Heart right ventricle (tissue), 16 donors: ENCODE results near the gene DHX35. TPM values are rescaled to one million over a fixed set of nuclear protein-coding genes. Genes with fewer than 3 reads are reported as not detected.

ENCODE experiments used
- ATAC-seq, 8 donors: fragments of 200-7000 bp; cut with Tn5 transposase; one replicate each; pipeline ENCODE4 v1.9.1; 2020; ENCODE audit warnings: mild to moderate bottlenecking in 8 of 8, moderate library complexity in 8 of 8, moderate number of reproducible peaks in 1 of 8
- DNase-seq, 2 donors: peaks; one replicate each; pipeline ENCODE4 v3.0.0-alpha.2; 2020
- H3K27ac ChIP-seq, 10 donors: fragments of 200-600 bp; sonication (generic) in 2 of 10; one replicate each; pipeline versions ENCODE4 v1.5.0 to v1.8.0; 2020 to 2022; ENCODE audit warnings: mild to moderate bottlenecking in 3 of 10
- H3K27me3 ChIP-seq, 7 donors: fragments of 200-600 bp; one replicate each; pipeline ENCODE4 v1.8.0; 2021 to 2022; ENCODE audit warnings: mild to moderate bottlenecking in 2 of 7
- H3K36me3 ChIP-seq, 9 donors: fragments of 200-600 bp; sonication (generic) in 1 of 9; one replicate each; pipeline versions ENCODE4 v1.5.0 to v1.8.0; 2020 to 2022; ENCODE audit warnings: mild to moderate bottlenecking in 2 of 9
- H3K4me1 ChIP-seq, 9 donors: fragments of 200-600 bp; sonication (generic) in 1 of 9; one replicate each; pipeline versions ENCODE4 v1.5.0 to v1.8.0; 2020 to 2022; ENCODE audit warnings: mild to moderate bottlenecking in 4 of 9
- H3K4me3 ChIP-seq, 10 donors: fragments of 200-600 bp; sonication (generic) in 2 of 10; one replicate each; pipeline versions ENCODE4 v1.5.0 to v1.8.0; 2020 to 2022; ENCODE audit warnings: mild to moderate bottlenecking in 7 of 10, moderate library complexity in 2 of 10
- H3K9me3 ChIP-seq, 11 donors: fragments of 200-600 bp in 10 of 11; sonication (generic) in 2 of 11; one replicate each; pipeline versions ENCODE4 v1.5.0 to v1.8.0; 2013 to 2022; ENCODE audit warnings: mild to moderate bottlenecking in 2 of 11, control low read depth in 1 of 11, moderate library complexity in 1 of 11
- WGBS, 2 donors: extraction: QIAGEN DNeasy Blood & Tissue Kit; methylation state at CpG; one replicate each; pipeline ENCODE4 v1.1.7; 2013; ENCODE audit warnings: inconsistent platforms in 1 of 2; 5-methylcytosine and 5-hydroxymethylcytosine counted together
- intact Hi-C, 10 donors: fragments of 100-400 bp; cut with DNase I; formaldehyde crosslinking; loops; one replicate each; pipeline versions ENCODE4 v1.11.1 to v1.14.2; 2022
- polyA plus RNA-seq, 2 donors: library from polyadenylated mRNA; stranded (reverse); fragments of 200-250 nt; gene quantifications; one replicate each; pipeline ENCODE4 v1.2.3, GENCODE V29; 2013
- total RNA-seq, 10 donors: library from RNA; stranded (reverse); fragmentation: NEBNext Ultra II Directional in 3 of 10; extraction: Animal tissue kit (Norgen Biotek cat#: 25700) in 3 of 10; gene quantifications; one replicate each; pipeline versions ENCODE4 v1.2.1 to v1.2.4, GENCODE V29; 2021 to 2023
- TF ChIP-seq, protein P1 (sequence below), 9 donors: fragments of 200-600 bp; sonication (generic) in 2 of 9; IDR thresholded peaks; one replicate each; pipeline versions ENCODE4 v1.5.0 to v1.8.0; 2021 to 2022; ENCODE audit warnings: antibody characterized with exemption in 9 of 9, mild to moderate bottlenecking in 5 of 9, moderate library complexity in 1 of 9
- donor health status: Arrhythmogenic right ventricular cardiomyopathy.
- donor health status: ischemic (EF 13 %, LVEDD 7.1; RV severe dilation, severe dysfunction).
- donor health status: healthy with polysubstance abuse.
- donor health status: DM: no; HTN: yes; CAD: no.
- donor health status: DM: no; HTN: no; CAD: no.
- donor health status: ischemic (EF 25% LVEDD 6.9; RV normal size, moderate dysfunction).
- donor health status: ischemic (EF 25% LVEDD 5.7; RV mildly dilated, moderate dysfunction).
- donor health status: healthy.
- donor health status: DM: yes; HTN: yes; CAD: no.
- donor health status: Ischemic cardiomyopathy.
- donor health status: ischemic (EF 35%, LVEDD 5.7; RV mildly dilated, moderate dysfunction).
- donor health status: nonischemic (EF 11% LVEDD 7.7; RV severe dilation, severe dysfunction).
- donor health status: DM: yes; HTN: yes; CAD: no.
- donor health status: PGD.
- donor health status: ischemic (EF 29% LVEDD 5.4; RV normal size, mild dysfunction).
- donor health status: nonischemic (EF 23%, LVEDD 6.1; RV moderate dilation, normal function).

Gene DHX35
- total and polyA plus RNA-seq, 12 donors: 5.1 to 14.3 (median 10.2) TPM

DNA sequence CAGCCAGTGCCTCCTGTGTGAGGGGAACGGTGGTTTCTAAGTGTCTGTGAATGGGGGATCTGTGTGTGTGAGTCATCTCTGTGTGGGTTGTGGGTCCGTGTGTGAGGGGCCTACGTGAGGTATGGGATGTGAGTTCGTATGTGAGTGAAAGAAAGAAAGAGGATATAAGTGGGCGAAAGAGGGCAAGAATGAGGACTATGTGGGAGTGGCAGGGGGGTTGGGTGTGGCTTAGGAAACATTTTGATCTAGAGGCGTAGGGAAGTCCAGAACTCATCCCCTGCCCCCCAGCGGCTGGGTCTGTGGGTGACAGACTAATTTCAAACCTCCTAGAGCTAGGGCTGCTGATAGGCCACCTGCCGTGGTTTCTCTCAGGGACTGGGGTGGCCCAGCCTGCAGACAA, 35.5 kb downstream of the DHX35 start:
- Histone ChIP-seq H3K27ac (no peak overlapping the region), H3K4me3 (no peak overlapping the region), H3K9me3 (no peaks in the 10 kb centered on the region), H3K27me3 (no peaks in the 10 kb centered on the region), H3K4me1 (no peaks in the 10 kb centered on the region), H3K36me3 (peaks cover 0 to 97% (median 36%) of the 10 kb centered on the region in 9 donors)
- TF ChIP-seq, protein P1, sequence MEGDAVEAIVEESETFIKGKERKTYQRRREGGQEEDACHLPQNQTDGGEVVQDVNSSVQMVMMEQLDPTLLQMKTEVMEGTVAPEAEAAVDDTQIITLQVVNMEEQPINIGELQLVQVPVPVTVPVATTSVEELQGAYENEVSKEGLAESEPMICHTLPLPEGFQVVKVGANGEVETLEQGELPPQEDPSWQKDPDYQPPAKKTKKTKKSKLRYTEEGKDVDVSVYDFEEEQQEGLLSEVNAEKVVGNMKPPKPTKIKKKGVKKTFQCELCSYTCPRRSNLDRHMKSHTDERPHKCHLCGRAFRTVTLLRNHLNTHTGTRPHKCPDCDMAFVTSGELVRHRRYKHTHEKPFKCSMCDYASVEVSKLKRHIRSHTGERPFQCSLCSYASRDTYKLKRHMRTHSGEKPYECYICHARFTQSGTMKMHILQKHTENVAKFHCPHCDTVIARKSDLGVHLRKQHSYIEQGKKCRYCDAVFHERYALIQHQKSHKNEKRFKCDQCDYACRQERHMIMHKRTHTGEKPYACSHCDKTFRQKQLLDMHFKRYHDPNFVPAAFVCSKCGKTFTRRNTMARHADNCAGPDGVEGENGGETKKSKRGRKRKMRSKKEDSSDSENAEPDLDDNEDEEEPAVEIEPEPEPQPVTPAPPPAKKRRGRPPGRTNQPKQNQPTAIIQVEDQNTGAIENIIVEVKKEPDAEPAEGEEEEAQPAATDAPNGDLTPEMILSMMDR (IDR thresholded peaks at IDR 0.05): no peak
- 90 to 95% methylated on average over 8 of the region's 8 CpGs for WGBS, 2 donors
- ATAC-seq: no peak
- intact Hi-C loops: no loop called here
- no peak for DNase-seq

DNA sequence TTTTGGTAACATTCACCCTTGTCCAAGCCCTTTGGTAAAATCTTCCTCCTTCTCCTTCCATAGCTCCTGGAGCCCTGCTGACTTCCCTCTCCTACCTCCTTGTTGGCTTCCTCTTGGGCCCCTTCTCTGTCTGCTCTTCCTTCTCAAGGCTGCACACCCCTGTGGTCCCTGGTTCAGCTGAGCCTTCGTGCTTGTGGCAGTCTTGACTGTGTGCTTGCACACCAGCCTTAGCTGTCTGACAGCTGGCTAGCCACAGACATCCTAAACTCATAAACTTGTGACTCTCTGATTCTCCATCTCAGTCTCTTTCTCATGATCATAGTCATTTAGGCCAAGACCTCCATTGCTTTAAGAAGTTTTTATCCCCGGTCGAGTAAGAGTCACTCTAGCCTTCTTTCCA, 37.1 kb downstream of the DHX35 start:
- H3K36me3 ChIP-seq: peaks cover 0 to 97% (median 49%) of the 10 kb centered on the region in 9 donors
- TF ChIP-seq, protein P1 (IDR thresholded peaks at IDR 0.05): no peak
- H3K9me3 ChIP-seq: no peaks in the 10 kb centered on the region
- H3K27me3 ChIP-seq: no peaks in the 10 kb centered on the region
- WGBS, 2 donors: 93 to 94% methylated on average over 3 of the region's 3 CpGs
- no peak for ATAC-seq
- H3K4me1 ChIP-seq: no peaks in the 10 kb centered on the region
- H3K27ac ChIP-seq: no peak overlapping the region
- DNase-seq: no peak
- H3K4me3 ChIP-seq: no peak overlapping the region
- intact Hi-C loops: no loop called here

DNA sequence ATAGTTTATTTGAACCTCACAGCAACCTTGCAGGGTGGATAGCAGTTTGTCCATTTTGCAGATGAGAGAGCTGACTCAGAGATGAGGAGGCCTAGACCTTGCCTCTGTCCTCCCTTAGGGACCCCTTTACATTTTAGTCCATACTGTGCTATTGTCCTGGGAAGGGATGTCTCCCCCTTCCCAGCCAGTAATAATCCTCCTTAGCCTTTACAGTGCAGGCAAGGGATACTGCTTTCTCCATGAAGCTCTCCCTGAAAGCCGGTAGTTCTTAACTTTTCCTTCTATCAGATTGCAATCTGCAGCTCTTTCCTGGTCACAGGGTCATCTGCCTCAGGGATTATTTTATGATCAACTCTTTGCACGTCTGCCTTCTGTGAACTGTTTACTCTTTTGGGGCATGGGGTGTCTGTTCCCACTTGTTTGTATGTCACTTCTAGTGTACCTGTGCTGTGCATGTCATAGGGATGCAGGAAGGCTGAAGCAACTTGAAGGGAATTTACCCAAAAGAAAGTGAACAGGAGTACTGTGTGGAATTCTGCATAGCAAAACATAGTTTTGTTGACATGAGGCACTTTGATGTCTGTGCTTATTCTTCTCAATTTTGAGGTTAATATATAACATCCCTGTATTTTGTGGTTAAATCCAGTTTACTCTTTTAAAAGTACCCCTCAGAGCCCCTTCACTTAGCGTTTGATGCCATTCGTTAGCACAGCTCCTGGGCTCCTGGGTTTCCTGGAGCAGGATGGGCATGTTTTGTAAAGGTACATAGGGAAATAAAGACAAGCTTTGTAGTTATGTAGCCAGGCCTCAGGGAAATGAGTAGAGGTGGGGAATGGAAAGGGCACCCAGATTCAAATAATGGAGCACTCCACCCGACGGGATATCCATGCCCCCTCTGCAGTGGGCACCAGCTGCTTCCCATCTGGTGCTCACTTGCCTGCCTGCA, 38.1 kb downstream of the DHX35 start:
- intact Hi-C loops: no loop called here
- no peak for DNase-seq
- Histone ChIP-seq H3K4me1 (peaks cover 0 to 5% (median 0%) of the 10 kb centered on the region in 9 donors), H3K9me3 (no peaks in the 10 kb centered on the region), H3K27ac (no peak overlapping the region), H3K27me3 (no peaks in the 10 kb centered on the region), H3K4me3 (no peak overlapping the region), H3K36me3 (peaks cover 0 to 100% (median 52%) of the 10 kb centered on the region in 9 donors)
- 94 to 95% methylated on average over 6 of the region's 6 CpGs for WGBS, 2 donors
- no peak for ATAC-seq
- TF ChIP-seq, protein P1 (IDR thresholded peaks at IDR 0.05): no peak

- H3K4me1 ChIP-seq: peaks cover 0 to 17% (median 4%) of the 10 kb centered on the region in 9 donors
- ATAC-seq: no peak
- 54 to 63% methylated on average over 1 of the region's 1 CpG for WGBS, 2 donors
- intact Hi-C loops: no loop called here
- peak in 1 of 2 donors; percentile 14 for DNase-seq
- H3K9me3 ChIP-seq: no peaks in the 10 kb centered on the region
- no peaks in the 10 kb centered on the region for H3K27me3 ChIP-seq
- no peak overlapping the region for H3K27ac ChIP-seq
- peaks cover 0 to 100% (median 49%) of the 10 kb centered on the region in 9 donors for H3K36me3 ChIP-seq
- no peak overlapping the region for H3K4me3 ChIP-seq
- TF ChIP-seq, protein P1 (IDR thresholded peaks at IDR 0.05): no peak
These were observed 42.4 kb downstream of the DHX35 start for GRCh38 chr20:39004508-39004907.
